HepG2 (cell line): ENCODE data around the gene SPTY2D1. TPM values are rescaled to one million over a fixed set of nuclear protein-coding genes. Genes with fewer than 3 reads are reported as not detected.

ENCODE experiments used
- FOXC1 ChIP-seq: sonication (generic); formaldehyde crosslinking; IDR thresholded peaks from 2 replicates; pipeline ENCODE4 v1.8.0; 2022; ENCODE audit warnings: mild to moderate bottlenecking, missing genetic modification reagents, borderline replicate concordance
- GTF2F1 ChIP-seq: fragments of 150-350 bp; IDR thresholded peaks from 2 replicates; pipeline ENCODE4 v1.6.1; 2014; ENCODE audit warnings: low read length
- STAG1 ChIP-seq: sonication (generic); formaldehyde crosslinking; IDR thresholded peaks from 2 replicates; pipeline ENCODE4 v1.4.0; 2020; ENCODE audit warnings: missing genetic modification reagents
- polyA plus RNA-seq, 8 experiments: library from polyadenylated mRNA; depleted of rRNA in 3 of 8; stranded (reverse) in 7 of 8; unstranded in 1 of 8; fragments of >200 nt; fragmentation: Illumina TruSeq in 4 of 8; extraction: Trizol in 4 of 8; gene quantifications; 2 replicates each; pipeline versions ENCODE4 v1.2.1 to v1.2.3, GENCODE V29; 2011 to 2016; ENCODE audit warnings: low read depth in 4 of 8, missing spikeins in 1 of 8, mixed read lengths in 1 of 8; ENCODE audit not compliant: insufficient read depth in 1 of 8
- total RNA-seq, 5 experiments: library from RNA; depleted of rRNA; stranded (reverse); fragments of >200 nt; fragmentation: Illumina TruSeq; extraction: Trizol; gene quantifications; 2 replicates each; pipeline ENCODE4 v1.2.3, GENCODE V29; 2016; ENCODE audit warnings: low read depth in 1 of 5
- TF ChIP-seq, protein P1 (sequence below): sonication (generic); formaldehyde crosslinking; IDR thresholded peaks from 2 replicates; pipeline ENCODE4 v1.4.0; 2020; ENCODE audit warnings: low read depth, missing genetic modification reagents
- TF ChIP-seq, protein P2 (sequence below): sonication (generic); formaldehyde crosslinking; IDR thresholded peaks from 2 replicates; pipeline ENCODE4 v1.4.0; 2020; ENCODE audit warnings: missing genetic modification reagents
- TF ChIP-seq, protein P3 (sequence below): sonication (generic); formaldehyde crosslinking; IDR thresholded peaks from 2 replicates; pipeline ENCODE4 v1.5.0; 2020; ENCODE audit warnings: mild to moderate bottlenecking, missing genetic modification reagents, borderline replicate concordance
- TF ChIP-seq, protein P4 (sequence below): sonication (generic); IDR thresholded peaks from 2 replicates; pipeline ENCODE4 v1.6.1; 2016; ENCODE audit warnings: low read depth, borderline replicate concordance

SPTY2D1 gene
- total and polyA plus RNA-seq, 2 of the 13 experiments (the other 11 are each of a cell fraction or from before 2014, with no cell fraction given), result 6.9 to 14.8 TPM

DNA sequence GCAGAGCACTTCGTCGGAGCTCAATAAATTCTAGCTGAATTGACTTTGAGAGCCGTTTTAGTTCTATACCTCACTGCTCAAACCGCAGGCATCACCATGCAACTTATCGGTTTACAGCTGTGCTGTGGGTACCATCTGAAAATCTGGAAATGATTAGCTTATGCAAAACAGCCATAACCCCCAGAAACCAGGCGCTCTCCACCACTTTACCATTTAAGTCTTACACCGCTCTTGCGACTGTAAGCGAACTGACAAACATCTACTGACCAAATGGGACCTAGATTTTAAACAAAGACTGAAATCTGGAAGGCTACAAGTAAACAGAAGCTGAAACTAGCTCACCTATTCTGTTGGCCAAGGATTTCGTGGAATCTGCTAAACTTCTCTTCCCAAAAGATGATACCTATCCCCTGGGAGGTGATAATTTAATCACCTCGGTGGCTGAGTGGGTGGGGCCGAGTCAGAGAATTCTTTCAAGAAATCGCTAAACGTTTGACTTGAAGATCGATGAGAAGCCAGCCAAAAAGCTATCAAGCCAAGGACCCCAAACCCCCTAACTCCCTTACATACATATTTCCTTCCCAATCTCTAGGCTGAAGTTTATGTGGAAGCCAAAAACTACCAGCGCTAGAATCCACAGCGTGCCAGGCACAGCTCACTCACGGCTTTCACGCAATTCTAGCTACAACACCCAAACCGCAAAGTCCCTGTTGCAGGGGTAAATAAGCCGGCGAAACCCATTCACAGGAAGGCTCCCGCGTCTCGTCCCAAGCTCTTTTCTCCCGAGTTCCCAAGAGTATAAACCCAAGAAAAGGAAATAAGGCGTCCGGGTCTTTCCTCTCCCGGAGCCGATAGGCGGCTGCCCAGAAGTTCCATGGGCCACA lies 644 bp downstream of the SPTY2D1 start (continued):
- TF ChIP-seq, protein P1, sequence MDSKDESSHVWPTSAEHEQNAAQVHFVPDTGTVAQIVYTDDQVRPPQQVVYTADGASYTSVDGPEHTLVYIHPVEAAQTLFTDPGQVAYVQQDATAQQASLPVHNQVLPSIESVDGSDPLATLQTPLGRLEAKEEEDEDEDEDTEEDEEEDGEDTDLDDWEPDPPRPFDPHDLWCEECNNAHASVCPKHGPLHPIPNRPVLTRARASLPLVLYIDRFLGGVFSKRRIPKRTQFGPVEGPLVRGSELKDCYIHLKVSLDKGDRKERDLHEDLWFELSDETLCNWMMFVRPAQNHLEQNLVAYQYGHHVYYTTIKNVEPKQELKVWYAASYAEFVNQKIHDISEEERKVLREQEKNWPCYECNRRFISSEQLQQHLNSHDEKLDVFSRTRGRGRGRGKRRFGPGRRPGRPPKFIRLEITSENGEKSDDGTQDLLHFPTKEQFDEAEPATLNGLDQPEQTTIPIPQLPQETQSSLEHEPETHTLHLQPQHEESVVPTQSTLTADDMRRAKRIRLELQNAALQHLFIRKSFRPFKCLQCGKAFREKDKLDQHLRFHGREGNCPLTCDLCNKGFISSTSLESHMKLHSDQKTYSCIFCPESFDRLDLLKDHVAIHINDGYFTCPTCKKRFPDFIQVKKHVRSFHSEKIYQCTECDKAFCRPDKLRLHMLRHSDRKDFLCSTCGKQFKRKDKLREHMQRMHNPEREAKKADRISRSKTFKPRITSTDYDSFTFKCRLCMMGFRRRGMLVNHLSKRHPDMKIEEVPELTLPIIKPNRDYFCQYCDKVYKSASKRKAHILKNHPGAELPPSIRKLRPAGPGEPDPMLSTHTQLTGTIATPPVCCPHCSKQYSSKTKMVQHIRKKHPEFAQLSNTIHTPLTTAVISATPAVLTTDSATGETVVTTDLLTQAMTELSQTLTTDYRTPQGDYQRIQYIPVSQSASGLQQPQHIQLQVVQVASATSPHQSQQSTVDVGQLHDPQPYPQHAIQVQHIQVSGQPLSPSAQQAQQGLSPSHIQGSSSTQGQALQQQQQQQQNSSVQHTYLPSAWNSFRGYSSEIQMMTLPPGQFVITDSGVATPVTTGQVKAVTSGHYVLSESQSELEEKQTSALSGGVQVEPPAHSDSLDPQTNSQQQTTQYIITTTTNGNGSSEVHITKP (CRISPR knock-in tag), result no peak
- TF ChIP-seq STAG1 (no peak), FOXC1 (CRISPR knock-in tag) (0 out of 2 replicates have a peak, but pooled peaks have one; percentile 2), GTF2F1 (no peak)
- TF ChIP-seq, protein P2, sequence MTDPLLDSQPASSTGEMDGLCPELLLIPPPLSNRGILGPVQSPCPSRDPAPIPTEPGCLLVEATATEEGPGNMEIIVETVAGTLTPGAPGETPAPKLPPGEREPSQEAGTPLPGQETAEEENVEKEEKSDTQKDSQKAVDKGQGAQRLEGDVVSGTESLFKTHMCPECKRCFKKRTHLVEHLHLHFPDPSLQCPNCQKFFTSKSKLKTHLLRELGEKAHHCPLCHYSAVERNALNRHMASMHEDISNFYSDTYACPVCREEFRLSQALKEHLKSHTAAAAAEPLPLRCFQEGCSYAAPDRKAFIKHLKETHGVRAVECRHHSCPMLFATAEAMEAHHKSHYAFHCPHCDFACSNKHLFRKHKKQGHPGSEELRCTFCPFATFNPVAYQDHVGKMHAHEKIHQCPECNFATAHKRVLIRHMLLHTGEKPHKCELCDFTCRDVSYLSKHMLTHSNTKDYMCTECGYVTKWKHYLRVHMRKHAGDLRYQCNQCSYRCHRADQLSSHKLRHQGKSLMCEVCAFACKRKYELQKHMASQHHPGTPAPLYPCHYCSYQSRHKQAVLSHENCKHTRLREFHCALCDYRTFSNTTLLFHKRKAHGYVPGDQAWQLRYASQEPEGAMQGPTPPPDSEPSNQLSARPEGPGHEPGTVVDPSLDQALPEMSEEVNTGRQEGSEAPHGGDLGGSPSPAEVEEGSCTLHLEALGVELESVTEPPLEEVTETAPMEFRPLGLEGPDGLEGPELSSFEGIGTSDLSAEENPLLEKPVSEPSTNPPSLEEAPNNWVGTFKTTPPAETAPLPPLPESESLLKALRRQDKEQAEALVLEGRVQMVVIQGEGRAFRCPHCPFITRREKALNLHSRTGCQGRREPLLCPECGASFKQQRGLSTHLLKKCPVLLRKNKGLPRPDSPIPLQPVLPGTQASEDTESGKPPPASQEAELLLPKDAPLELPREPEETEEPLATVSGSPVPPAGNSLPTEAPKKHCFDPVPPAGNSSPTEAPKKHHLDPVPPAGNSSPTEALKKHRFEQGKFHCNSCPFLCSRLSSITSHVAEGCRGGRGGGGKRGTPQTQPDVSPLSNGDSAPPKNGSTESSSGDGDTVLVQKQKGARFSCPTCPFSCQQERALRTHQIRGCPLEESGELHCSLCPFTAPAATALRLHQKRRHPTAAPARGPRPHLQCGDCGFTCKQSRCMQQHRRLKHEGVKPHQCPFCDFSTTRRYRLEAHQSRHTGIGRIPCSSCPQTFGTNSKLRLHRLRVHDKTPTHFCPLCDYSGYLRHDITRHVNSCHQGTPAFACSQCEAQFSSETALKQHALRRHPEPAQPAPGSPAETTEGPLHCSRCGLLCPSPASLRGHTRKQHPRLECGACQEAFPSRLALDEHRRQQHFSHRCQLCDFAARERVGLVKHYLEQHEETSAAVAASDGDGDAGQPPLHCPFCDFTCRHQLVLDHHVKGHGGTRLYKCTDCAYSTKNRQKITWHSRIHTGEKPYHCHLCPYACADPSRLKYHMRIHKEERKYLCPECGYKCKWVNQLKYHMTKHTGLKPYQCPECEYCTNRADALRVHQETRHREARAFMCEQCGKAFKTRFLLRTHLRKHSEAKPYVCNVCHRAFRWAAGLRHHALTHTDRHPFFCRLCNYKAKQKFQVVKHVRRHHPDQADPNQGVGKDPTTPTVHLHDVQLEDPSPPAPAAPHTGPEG (CRISPR knock-in tag), result no peak
- TF ChIP-seq, protein P3, sequence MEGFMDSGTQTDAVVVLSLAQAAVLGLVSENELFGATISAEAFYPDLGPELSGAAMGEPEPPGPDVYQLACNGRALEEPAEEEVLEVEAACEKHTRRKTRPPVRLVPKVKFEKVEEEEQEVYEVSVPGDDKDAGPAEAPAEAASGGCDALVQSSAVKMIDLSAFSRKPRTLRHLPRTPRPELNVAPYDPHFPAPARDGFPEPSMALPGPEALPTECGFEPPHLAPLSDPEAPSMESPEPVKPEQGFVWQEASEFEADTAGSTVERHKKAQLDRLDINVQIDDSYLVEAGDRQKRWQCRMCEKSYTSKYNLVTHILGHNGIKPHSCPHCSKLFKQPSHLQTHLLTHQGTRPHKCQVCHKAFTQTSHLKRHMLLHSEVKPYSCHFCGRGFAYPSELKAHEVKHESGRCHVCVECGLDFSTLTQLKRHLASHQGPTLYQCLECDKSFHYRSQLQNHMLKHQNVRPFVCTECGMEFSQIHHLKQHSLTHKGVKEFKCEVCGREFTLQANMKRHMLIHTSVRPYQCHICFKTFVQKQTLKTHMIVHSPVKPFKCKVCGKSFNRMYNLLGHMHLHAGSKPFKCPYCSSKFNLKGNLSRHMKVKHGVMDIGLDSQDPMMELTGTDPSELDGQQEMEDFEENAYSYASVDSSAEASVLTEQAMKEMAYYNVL (CRISPR knock-in tag), result no peak
- TF ChIP-seq, protein P4, sequence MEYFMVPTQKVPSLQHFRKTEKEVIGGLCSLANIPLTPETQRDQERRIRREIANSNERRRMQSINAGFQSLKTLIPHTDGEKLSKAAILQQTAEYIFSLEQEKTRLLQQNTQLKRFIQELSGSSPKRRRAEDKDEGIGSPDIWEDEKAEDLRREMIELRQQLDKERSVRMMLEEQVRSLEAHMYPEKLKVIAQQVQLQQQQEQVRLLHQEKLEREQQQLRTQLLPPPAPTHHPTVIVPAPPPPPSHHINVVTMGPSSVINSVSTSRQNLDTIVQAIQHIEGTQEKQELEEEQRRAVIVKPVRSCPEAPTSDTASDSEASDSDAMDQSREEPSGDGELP, result 0 out of 2 replicates have a peak, but pooled peaks have one; percentile 22
